NCI-H1092 (cell line): ENCODE data around the gene PTRH2.

Experiments used
- DNase-seq: peaks from one replicate; lab custom pipeline; 2025; lab: John Stamatoyannopoulos, UW

The PTRH2 gene

GRCh38 chr17:59719526-59719925 lies 12.3 kb upstream of the PTRH2 start:
- DNase-seq = no peak

DNA sequence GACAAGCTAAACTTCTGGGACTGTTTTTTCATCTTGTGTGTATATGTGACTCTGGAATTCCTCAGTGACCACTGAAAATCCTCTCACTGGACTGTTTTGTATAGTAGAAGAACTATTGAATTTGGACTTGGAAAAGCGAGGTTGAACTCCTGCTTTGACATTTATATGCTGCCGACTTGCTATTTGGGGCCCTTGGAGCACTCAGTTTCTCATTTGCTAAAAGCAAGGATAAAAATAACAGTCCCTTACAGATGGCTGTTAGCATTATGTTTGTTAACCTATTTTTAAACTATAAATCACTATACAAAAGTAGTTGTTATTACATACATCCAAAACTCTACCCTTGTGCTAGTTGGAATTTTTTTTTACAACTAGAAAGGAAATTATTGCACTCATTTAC lies 9.2 kb upstream of the PTRH2 start:
- DNase-seq = no peak

- DNase-seq = no peak
Observed at GRCh38 chr17:59714255-59714654, 7.0 kb upstream of the PTRH2 start.

GRCh38 chr17:59712862-59713261 lies 5.6 kb upstream of the PTRH2 start:
- DNase-seq = no peak

- no peak for DNase-seq
Observed at GRCh38 chr17:59711936-59712335, 4.7 kb upstream of the PTRH2 start.

DNA sequence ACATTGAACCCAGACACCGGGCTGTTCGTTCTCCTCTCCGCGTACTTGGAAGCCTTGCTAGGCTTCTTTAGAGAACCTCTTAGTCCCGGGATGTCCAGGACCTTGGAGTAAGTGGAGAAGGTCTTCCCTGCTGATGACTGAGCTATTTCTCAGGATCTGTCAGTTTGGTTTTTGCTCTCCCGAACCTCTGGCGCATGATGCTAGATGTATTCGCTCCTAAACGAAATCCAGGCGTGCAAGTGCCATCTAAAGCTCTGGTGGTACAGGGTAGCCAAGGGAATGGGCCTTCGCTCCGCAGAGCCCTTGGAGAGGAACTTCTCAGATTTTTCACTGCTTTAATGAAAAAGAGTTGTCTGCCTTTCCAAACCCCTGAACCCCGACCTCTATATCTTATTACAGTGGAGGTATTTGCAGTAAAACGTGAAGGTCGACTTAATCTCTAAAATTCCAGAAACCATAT lies 771 bp upstream of the PTRH2 start:
- no peak for DNase-seq

GRCh38 chr17:59702304-59702703 lies 4.9 kb downstream of the PTRH2 start:
- no peak for DNase-seq

DNA sequence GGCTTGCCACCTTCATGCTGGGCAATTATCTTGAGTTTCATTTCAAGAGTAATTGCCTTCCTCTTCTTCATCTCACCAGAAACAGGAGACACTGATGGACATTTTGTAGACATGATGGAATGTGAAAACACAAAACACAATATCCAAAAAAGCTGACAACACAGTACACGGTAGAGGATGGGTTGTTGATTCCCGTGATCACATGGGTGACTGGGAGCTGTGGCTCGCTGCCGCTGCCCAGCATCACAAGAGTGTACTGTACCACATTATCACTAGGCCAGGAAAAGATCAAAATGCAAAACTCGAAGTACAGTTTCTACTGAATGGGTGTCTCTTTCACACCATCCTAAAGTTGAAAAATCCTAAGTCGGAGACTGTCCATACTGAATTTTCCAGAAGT lies 7.4 kb downstream of the PTRH2 start:
- no peak for DNase-seq

GRCh38 chr17:59699218-59699617 lies 8.0 kb downstream of the PTRH2 start:
- DNase-seq = no peak

GRCh38 chr17:59698143-59698542 lies 9.1 kb downstream of the PTRH2 start:
- DNase-seq = no peak

GRCh38 chr17:59696682-59697277 lies 10.4 kb downstream of the PTRH2 start:
- DNase-seq = no peak

DNA sequence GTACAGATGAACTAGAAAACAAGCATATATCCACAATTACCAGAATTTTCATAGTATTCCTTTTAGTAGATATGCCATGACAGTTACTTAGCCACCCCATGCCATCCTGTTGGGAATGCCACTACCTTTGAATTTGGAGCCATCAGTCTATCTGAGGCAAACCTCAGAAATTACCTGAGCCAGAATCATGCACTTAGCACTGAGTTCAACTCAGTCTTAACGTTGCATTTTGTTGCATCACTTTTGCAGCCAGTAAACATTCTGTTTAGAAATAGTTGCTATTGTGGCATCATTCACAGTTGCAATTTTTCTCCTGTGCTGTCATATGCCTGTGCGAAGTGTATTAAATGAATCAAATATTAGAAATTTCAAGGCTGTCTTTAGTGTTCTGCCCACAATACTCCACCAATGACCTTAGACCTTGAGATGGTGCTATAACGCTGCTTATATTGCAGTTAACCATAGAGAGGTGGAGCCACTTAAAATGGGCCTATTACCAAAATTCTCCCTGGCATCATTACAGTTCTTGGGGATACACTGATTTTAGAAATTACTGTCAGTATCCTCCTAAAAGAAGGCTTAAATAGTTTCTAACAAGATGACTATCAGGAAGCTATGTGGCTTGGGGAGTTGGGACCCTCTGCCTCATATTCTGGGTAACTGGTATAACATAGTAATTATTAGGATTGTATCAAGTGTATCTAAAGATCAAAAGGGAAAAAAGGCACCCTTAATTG lies 11.1 kb downstream of the PTRH2 start:
- DNase-seq = no peak

GRCh38 chr17:59694344-59694743 lies 12.9 kb downstream of the PTRH2 start:
- DNase-seq = no peak

DNA sequence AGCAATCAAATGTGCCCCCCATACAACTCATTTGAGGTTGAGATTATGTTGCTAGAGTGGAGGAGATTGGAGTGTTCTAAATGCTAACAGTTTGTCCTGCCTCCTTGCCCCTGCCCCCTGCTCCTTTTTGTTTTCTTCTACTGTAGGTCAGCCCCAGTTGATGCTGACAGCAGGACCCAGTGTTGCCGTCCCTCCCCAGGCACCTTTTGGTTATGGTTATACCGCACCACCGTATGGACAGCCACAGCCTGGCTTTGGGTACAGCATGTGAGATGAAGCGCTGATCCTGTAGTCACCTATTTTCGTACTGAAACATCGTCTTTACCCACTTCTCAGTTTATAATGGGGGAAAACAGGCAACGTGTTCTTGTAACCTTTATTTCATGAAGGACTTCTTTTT lies 13.6 kb downstream of the PTRH2 start:
- no peak for DNase-seq

DNA sequence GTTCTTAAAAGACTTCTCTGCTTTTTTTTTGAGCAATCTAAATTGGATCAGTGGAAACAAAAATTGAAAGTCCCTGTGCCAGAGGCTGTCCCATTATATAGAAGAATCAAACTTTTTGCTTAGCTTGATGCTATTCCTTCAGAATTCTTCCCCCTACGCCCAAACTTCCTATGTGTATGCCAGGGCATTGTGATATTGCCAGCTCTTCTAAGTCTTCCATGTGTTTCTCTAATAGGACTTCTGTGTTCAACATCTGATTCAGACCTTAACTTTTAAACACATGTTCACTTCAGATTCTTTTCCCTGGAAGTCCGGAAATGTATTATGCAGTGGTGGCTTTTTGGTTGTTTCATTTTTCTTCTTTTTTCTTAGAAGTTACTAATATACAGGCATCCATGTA lies 18.7 kb downstream of the PTRH2 start:
- DNase-seq = no peak

DNA sequence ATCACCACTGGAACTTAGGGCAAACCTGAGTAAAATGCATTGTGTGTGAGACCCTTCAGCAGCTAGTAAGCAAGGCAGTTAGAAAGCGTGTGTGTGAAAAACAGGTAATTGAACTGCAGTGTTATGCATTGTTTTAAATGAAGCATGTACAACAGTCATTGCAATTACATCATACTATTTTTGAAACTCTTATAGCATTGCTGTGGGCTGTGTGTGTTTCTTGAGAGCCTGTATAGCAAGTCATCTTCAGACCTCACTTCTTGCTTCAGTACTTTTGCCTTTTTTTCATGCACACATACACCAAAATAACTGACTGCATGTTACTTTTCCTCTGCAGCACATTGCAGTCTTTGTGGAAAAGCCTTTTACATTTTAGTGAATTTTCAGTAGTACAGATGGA lies 19.2 kb downstream of the PTRH2 start:
- DNase-seq = no peak

DNA sequence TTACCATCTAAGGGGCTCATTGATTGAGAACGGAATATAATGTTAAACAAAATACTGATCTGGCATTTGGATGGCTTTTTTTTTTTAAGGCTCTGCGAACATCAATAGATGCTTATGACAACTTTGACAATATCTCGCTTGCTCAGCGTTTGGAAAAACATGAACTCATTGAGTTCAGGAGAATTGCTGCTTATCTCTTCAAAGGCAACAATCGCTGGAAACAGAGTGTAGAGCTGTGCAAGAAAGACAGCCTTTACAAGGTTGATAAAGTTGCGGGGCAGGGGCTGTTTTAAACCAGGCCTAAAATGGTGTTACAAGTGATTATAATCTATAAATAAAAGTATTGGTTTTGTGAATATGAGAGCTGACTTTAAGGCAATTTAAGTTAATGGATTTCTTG lies 22.3 kb downstream of the PTRH2 start:
- no peak for DNase-seq

DNA sequence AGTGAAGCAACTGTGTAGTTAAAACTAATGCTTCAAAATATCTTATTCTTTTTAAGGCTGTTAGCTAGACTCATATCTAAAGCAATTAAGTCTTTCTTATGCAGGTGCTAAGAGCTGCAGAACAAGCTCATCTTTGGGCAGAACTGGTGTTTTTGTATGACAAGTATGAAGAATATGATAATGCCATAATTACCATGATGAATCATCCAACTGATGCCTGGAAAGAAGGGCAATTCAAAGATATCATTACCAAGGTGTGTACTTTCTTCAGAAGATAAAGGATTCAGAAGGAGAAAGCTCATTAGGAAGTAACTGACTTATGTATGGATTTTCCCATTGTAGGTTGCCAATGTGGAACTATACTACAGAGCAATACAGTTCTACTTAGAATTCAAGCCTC lies 23.9 kb downstream of the PTRH2 start:
- DNase-seq = no peak

- no peak for DNase-seq
Observed at GRCh38 chr17:59680314-59680713, 26.9 kb downstream of the PTRH2 start.

GRCh38 chr17:59678918-59679317 lies 28.3 kb downstream of the PTRH2 start:
- no peak for DNase-seq

DNA sequence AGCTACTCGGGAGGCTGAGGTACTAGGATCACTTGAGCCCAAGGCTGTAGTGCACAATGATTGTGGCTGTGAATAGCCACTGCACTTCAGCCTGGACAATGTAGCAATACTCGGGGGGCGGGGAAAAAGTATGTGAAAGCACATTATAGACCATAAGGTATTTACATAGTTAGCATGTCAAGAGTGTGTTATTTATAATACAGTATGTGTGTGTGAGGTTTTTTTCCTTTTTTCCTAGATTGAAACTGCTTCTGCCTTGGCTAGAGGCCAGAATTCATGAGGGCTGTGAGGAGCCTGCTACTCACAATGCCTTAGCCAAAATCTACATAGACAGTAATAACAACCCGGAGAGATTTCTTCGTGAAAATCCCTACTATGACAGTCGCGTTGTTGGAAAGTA lies 30.5 kb downstream of the PTRH2 start:
- no peak for DNase-seq

GRCh38 chr17:59675231-59675630 lies 32.0 kb downstream of the PTRH2 start:
- DNase-seq = no peak

GRCh38 chr17:59671386-59671785 lies 35.8 kb downstream of the PTRH2 start:
- no peak for DNase-seq

DNA sequence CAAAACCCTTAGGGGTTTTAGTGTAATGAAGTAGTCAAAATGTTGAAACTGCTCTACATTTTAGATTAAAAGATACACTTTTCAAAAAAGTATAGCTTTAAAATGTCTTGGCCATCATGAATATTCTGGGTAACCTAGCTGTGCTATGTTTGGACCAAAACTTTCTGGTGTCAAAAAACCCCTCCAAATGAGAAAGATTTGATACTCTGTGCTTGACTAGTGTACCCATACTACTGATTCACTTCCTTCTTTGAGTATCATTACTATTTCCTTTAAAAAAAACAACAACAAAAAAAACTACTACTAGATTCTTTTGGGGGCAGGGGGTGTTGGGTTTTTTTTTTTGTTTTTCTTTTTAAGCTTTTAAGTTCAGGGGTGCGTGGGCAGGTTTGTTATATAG lies 37.3 kb downstream of the PTRH2 start:
- no peak for DNase-seq
